ENCODE results near the gene PDZK1IP1.

Gene PDZK1IP1, protein sequence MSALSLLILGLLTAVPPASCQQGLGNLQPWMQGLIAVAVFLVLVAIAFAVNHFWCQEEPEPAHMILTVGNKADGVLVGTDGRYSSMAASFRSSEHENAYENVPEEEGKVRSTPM

DNA sequence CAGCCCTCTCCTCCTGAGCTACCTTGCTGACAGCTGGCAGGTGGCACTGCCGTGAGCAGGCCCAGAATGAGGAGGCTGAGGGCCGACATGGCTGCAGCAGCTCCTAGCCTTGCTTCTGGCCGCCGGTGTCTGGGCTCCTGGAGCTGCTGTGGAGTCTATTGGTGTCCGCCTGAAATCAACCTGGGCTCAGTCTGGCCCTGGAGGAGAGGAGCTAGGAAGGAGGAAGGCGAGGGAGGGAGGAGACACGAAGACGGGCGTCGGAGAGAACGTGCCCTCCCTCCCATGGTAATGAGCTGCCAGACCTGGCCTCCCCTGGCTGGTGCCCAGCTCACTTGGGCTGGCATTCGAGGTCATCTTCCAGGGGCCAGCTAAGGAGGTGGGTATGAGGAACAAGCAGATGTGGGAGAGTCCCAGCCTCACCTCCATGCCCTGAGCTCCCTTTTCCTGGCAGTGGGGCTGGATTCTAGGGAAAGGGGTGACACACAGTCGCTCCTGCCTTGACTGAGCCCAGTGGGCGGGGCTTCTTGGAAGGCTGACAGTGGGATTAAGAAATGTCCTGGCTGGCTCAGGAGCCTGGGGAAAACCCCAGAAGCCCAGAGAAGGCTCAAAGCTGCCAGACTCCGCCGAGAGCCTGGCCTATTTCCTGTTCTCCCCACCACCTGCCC, at the start of gene PDZK1IP1:
Gene PDZK1IP1, minus strand, starts transcription at position 193 of the 665 bp plus-strand sequence. Its CDS starts 104 bp downstream, at position 89.
- DNase-seq, result no peak

DNA sequence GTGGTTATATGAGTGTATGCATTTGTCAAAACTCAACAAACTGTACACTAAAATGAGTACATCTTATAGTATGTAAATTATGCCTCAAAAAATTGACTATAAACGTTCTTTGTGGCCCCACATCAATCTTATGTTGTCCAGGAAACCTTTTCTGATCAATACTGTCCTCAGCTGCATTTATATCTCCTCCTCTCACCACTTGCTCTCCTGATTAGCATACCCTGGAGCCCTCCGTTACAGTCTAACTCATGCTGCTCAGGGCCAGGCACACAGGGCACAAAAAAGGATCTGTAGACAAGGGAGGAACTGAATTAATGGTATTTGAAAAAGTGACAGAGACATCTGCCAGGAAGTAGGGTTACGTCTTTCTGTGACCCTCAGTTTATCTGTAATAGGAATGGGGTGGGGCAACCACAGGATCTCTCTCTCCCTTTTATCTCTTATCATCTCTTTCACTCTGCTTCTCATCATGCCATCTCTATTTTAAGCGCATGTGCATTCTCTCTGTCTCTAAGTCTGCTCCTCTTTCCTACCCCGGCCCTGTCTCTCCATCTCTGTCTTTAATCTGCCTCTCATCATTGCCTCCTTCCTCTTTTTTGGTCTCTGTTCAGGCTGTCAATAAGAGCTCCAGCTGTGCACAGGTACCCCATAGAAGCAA, 49.2 kb upstream of the PDZK1IP1 start:
- DNase-seq, result no peak

DNA sequence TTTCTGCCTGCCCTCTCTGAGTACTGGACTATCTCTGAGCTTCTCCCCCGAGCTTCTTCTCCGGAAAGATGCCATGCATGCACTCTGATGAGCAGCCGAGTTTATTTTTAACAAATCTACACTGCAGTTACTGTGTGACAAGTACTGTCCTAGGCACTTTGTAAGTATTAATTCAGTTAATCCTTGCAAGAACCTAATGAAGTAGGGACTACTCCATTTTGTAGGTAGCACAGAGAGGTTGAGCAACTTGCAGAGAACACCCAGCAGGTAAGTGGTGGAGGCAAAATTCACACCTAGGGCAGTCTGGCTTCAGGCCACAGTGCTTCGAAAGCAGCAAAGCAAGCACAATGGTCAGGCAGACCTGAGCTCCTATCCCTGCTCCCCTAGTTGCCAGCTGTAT, 46.0 kb upstream of the PDZK1IP1 start:
- no peak for DNase-seq

DNA sequence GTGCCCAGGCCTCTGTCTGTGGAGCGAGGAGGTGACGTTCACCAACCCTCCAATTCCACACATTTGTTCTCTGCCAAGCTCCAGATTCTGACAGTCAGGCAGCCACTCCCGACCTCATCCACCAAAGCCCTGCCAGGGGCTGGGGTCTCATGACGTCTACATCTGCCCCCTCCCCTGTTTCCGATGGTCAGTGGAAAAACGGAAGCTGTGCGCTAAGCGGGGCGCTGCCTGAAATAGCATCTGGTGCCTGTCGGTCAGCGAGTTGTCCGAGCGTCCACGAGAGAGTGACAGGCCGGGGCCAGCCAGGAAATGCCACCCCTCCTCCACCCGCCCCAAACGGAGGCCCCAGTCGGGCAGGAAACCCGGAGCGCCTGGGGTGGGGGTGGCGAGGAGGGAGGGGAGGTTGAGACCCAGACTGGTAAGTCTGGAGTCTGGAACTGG, 45.4 kb upstream of the PDZK1IP1 start:
- DNase-seq, result no peak

DNA sequence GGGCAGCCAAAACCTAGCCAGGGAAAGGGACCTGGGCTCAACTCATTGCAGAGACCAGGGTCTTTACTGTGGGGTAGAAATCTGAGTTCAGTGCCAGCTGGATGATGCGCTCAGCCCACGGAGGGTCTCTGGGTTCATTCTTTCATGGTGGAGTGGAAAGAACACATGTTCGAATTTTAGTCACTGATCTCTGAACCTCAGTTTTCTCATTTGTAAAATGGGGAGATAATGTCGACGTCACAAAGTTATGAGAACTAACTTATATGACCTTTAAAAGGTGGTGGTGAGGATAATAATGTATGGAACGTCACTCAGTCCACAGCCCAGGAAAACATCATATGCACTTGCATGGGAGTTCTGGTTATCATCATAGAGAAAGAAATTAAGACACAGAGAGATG, 43.4 kb upstream of the PDZK1IP1 start:
- DNase-seq, result no peak

DNA sequence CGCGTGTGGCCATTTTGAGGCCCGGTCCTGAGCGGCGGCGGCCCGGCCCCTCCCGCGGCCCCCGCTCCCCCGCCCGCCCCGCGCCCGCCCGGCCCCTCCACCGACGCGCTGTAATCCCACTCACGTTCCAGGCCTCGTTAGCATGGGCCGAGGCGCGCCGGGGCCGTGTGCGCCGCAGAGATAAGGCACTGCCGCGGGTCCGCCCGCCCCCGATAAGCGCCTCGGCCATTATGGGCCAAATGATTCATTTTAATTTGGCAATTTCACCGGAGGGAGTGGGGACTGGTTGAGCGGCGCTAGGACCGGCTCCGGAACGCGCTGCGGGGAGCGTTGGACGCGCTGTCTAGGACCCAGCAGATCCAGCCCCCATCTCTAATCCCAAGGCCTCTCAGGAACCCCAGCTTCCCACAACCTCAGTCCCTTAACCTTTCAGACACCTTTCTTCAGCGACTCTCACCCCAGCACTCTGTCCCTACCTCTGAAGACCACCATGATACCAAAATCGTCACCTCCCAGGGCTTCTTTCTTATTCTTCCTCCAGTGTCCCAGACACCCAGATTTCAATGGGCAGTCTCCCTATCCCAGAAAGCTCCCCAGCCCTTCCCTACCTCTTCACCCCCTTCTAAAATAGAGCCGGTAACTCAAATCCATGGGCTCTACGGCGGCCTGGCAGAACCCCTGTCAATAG, 42.5 kb upstream of the PDZK1IP1 start, which contains the start of gene TAL1:
Gene TAL1, minus strand, starts transcription at position 39 of the 688 bp plus-strand sequence. CDS start 6,337 bp downstream, outside the sequence.
- DNase-seq, result no peak

DNA sequence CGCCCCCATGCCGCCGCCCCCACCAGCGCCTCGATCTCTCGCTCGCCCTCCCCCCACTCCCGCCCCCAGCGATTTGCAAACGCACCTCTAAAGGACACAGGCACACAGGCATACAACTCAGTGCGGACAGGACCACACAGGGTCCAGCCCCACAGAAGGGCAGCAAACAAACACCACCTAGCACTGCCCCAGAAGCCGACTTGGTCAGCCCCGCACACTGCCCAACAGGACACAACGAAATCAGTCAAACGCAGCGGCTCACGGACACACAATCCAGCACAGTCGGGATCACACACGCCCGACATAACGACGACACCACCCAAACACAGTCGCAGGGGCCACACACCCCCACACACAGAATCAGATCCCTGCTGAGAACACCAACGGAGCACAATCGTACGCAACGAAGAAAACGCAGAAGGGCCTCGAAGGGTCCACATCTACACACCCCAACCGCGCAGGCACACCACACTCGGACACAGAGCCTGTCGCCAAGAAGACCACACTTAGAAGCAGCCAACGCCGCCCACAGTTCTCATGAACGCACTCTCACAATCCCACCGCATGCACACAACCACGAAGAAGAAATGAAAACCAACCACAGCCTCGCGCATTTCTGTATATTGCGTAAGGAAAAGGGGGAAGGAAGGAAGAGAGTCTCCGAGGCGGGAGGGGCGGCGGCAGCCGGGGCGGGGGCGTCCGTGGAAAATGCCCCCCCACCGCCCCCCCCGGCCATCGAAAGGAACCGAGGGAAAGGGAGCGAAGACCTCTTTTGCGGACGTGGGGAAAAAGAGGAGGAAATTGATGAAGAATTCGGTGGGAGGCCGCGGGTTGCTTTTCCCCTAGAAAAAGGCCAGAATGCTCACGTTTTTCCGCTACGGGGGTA, 41.7 kb upstream of the PDZK1IP1 start:
- DNase-seq, result no peak

DNA sequence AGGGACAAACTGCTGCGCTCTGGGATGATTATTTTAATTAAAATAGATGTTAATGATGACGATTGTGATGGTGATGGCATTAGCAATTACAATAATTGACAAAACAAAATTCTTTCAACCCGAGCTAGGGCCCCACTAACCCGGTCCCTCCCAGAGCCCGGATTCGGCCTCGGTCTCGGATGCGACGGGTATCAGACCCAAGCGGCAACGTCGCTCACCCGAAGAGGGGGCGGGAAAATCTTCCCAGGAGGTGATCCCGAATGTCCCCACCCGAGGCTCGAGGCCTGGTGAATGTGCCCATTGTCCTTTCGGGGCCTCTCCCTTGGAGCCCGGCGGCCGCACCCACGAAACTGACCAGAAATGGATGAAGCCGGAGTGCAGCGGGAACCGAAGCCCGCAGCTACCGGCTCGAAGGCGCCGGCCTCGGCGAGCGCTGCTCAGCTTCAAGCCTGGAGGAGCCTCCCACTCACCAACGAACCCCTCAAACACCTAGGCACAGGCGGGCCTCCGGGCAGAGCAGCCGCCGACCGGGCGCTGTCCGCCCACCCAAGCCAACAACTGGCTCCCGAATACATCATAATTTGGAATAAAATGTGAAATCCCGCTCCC, 41.0 kb upstream of the PDZK1IP1 start:
- DNase-seq, result no peak

DNA sequence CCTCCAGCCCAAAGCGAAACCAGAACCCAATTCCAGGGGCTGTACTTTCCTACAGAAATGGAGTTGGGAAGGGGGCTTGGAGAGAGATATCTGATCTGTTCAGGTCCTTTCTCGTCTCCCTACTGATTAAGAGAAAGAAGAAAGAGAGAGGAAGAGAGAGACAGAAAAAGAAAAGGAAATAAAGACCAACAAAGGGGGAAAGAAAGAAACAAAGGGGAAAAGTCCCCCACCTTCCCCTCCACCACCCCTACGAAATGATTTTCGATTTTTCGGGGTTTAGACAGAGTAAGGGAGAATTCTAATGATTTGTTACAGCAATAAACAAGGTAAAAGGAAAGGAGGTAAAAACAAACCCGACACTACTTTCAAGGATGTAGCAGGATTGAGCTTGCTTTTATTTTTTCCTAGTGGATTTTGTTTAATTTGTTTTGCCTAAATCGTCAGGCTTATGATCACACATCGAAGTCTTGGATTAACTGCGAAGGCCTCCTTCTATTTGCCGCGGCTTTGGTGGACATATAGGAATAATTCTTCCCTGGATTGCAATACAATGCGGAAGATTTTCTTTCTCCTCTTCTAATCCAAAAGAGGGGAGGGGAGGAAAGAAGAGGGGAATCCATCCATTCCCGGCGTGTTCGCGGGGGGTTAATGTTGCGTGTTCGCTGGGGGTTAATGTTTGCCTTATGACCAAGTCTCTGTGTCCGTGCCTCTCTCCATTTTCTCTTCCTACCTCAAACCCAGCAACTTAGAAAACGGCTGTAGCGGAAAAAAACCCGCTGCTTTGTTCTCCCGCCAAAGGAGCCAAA, 40.3 kb upstream of the PDZK1IP1 start:
- DNase-seq, result no peak

DNA sequence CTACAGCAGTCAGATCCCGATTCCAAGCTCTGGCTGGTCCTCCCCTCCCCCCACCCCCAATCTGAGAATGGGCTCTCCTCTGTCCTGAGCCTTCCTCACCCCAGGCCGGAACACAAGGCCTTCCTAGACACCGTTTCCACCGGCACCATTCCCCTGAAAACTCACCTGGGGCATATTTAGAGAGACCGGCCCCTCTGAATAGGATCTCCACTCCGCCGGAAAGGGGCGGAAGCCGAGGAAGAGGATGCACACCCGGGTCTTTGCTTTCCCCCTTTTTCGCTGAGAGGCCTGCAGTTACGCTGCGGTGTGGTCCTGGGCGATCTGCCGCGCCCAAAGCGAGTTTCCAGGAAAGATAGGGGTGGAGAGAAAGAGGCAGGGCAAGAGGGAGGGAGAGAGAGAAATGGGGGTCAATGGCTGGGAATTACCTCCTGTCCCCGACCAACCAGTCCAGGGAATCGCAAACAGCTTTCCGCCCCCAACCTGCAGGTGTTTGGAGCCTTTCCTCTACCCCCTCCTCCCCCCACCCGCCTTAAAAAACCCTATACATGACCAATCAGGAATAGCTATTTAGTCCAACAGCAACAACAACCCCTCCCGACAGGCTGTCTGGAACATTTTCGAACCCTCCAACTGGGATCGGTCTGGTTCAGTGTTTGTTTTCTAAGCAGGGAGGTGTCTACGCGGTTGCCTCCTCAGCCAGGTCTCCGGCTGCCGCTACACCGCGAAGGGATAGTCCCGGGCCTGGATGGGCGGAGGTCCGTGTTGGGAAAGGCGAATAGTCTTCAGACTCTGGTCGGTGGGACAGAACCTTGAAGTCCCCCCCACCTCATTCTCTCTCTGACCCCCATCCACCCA, 39.4 kb upstream of the PDZK1IP1 start:
- DNase-seq, result no peak

DNA sequence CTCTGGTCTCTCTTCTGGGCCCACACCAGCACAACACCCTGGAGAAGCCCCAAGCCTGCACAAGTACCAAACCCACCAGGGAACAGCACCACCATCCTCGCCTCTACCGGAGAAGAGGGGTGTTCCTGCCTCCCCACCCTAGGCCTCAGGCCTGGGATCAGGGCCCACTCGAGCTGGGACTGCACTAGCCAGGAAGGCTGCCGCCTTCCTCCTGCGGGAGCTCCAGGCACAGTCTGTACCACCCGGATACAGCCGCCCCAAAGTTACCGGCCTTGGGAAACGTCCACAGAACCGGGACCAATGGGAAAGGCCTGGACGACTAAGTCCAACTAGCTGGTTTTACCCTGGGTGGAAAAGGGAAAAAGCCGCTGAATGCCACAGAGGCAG, 38.8 kb upstream of the PDZK1IP1 start:
- DNase-seq, result no peak

DNA sequence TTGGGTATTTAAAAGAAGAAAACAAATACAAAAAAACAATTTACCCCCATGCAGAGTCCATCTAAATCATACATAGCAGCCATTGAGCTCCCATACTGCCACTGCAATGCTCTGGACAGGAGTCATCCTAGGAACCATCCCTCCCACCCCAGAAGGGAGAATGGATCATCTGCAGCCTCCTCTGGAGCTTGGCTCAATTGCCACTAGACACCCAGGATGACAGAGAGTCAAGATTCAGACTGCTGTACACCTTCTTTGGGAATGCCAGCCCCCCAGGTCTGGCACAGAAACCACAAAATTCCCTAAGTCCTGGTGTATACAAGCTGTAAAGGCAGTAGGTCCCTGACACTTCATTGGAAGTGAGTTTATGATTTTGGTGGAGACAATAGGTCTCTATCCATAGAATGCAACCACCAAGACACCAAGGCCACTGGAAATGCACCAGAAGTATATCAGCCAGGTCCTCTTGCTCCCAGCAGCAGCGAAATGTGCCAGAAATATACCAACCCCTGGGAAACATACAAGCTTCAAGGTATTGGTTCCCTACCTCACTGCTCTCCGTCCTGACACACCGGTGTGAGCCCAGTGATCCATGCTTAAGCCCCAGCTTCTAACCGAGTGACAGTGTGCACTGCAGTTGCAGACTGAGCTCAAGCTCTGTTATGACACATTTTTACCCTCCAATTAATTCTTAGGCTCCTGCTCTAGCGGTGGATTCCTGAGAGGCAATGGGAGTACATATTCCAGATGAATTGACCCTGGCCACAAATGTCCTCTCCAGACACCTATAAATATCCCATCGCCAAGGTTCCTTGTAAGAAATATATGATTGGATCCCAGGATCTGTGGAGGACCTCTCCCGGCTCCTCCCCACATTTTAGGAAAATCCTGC, 37.8 kb upstream of the PDZK1IP1 start:
- DNase-seq, result no peak

DNA sequence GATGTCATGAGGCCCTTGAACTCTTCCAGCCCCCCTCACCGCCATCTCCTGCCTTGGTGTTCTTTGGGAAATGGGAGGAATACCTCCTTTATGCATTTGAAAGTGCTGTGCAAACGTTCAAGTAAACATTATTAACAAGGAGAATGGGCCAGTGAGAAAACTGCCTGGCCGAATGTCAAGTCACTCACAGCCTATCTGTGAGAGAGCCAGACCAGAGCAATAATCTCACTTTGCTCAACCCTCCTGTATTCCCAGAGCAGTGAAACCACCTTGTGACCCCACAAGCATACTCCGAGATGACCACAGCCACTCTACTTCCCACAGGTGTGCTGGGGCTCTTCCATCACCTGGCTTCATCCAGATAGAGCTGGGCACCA, 37.0 kb upstream of the PDZK1IP1 start:
- no peak for DNase-seq

DNA sequence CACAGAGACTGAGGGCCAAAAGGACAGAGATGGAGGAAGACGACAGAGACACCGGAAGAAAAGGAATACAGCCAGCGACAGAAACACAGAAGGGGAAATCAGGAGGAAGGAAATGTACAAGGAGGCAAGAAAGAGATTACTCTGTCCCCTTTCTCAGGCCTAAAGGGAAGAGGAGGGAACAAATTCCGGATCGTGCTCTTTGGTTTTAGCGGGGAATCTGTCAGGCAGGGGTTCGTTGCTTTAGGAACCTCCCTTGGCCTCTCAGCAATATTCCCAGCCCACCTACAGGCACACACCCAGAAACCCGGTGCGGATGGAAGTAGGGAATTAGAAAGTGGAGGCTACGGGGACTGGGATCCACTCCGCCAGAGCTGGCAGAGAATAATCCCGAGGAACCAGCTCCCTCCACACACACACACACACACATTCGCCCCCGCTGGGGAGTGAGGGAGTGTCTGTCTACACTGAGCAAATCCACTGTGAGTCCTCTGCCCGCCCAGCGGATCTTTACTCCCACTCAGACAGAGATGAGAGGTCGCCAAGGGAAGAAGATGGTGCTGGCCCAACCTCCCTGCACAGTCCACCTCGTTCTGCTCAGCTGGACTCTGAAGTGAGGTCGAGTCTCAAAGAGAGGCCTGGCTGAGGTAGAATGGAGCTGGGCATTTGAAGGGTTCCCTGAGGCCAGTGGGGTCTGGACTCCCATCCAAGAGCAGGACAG, 36.4 kb upstream of the PDZK1IP1 start:
- DNase-seq, result no peak

DNA sequence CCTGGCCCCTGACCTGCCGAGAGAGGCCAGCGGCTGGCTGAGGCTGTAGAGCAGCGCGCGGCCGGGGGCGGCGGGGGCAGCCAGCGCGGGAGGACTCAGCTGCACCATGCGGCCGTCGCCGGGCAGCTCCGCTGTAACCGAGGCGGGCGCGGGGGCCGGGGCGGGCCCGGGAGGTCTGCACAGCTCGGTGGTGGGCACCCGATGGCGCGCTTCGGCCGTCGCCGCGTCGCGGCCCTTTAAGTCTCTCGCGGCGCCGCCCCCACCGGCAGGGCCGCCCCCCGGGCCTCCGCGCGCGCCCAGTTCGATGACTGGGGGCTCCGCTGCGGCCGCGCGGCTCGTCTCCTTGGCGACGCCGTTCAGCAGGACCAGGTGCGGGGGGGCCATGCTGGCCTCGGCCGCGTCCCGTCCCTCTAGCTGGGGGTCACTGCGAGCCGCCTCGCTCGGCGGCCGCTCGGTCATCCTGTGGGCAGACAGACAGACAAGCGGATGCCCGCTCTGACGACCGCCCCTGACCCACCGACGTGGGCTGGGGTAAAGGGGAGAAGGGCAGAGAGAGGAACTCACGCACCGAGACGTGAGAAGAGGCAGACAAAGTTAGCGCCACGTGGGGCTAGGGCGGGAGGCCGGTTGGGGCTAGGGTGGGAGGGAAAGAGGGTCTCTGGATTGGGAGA, 35.7 kb upstream of the PDZK1IP1 start:
- no peak for DNase-seq

DNA sequence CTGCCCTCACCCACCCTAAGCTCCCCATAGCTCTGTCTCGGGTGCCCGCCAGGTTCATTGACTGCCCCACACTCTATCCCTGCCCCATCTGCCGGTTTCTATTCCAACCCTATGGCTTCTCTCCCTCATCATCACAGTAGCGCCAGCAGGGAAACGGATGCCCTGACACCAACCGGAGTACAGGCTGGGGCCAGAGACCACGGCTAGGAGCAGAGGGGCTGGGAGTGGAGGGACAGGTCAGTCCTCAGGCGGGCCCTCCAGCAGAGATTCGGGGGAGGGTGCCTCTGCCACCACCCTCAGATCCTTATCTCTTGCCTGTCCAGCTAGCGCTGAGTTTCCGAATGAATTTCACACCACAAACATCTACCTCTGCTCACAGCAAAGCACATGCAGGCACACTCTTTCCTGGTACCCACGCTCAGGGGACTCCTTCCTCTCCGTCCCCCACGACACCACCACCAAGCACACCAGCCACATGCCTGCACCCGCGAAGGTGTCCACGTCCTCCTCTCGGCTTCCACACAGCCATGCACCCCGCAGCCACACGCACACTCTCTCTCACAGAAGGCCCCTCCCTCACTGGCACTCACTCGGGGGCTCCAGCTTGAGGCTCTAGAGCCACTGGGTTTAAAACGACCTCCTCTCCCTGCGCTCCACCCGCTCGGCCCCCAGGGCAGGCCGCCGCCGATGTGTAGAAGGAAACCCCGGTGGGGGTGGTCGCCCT, 35.0 kb upstream of the PDZK1IP1 start:
- no peak for DNase-seq

DNA sequence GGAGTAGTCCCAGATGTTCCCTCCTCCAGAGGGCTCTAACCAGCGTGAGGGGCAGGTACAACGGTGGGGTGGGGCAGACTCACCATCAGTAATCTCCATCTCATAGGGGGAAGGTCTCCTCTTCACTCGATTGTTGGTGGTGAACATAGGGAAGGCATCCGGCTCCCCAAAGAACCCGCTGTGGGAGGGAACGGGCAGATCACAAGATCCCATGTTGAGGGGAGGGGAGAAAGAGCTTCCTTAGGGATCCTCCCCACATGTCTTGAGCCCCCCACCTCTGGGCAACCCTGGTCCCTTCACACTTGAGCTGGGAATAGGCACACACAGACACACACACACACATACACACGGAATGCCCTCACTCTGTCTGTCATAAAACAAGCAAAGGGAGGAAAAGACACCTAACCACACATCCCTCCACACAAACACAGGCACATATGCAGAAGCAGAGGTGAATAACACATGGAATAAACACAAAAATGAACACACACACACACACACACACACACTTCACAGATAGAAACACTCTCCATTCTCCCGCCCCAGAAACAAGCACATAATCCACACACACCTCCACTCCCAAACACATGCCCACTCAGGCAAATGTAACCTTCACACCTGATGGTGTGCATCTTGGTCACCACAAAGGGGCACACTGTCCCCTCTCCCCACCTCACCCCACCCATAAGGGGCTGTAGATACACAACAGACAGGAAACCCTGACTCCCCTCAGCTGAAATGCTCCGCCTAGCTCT, 34.3 kb upstream of the PDZK1IP1 start:
- no peak for DNase-seq

All from NCI-H187 (cell line).